SKM-1 treated with dmso at 0.1 percent for 144 hours (cell line): ENCODE data around the gene WDR88.
"Not testable (repeated sequence)": the region's sequence is repeated elsewhere in the genome, so short reads cannot be mapped to it uniquely, and the experiment has no call there.

ENCODE experiments used
- DNase-seq: peaks from one replicate; lab custom pipeline; 2025; ENCODE audit not compliant: unreplicated experiment; lab: John Stamatoyannopoulos, UW

The WDR88 gene

GRCh38 chr19:33210266-33210940 lies 78.5 kb downstream of the WDR88 start:
- DNase-seq = no peak

GRCh38 chr19:33211794-33212435 lies 80.0 kb downstream of the WDR88 start:
- DNase-seq = no peak

GRCh38 chr19:33212436-33213172 lies 80.7 kb downstream of the WDR88 start:
- no peak for DNase-seq

GRCh38 chr19:33214596-33214995 lies 82.7 kb downstream of the WDR88 start:
- DNase-seq = peak; percentile 23

- no peak for DNase-seq
Observed at GRCh38 chr19:33215438-33216197, 83.7 kb downstream of the WDR88 start.

GRCh38 chr19:33216198-33216830 lies 84.4 kb downstream of the WDR88 start:
- no peak for DNase-seq

- no peak for DNase-seq
Observed at GRCh38 chr19:33217881-33218280, 86.0 kb downstream of the WDR88 start.

- no peak for DNase-seq
Observed at GRCh38 chr19:33219261-33219815, 87.4 kb downstream of the WDR88 start.

- no peak for DNase-seq
Observed at GRCh38 chr19:33220115-33220514, 88.2 kb downstream of the WDR88 start.

- no peak for DNase-seq
Observed at GRCh38 chr19:33220735-33221134, 88.8 kb downstream of the WDR88 start.

GRCh38 chr19:33221638-33222037 lies 89.7 kb downstream of the WDR88 start:
- no peak for DNase-seq

GRCh38 chr19:33222255-33222654 lies 90.3 kb downstream of the WDR88 start:
- not testable (repeated sequence) for DNase-seq

GRCh38 chr19:33224694-33225457 lies 93.0 kb downstream of the WDR88 start:
- DNase-seq = no peak
